ENCODE data around the gene TSR3.

Gene TSR3

DNA sequence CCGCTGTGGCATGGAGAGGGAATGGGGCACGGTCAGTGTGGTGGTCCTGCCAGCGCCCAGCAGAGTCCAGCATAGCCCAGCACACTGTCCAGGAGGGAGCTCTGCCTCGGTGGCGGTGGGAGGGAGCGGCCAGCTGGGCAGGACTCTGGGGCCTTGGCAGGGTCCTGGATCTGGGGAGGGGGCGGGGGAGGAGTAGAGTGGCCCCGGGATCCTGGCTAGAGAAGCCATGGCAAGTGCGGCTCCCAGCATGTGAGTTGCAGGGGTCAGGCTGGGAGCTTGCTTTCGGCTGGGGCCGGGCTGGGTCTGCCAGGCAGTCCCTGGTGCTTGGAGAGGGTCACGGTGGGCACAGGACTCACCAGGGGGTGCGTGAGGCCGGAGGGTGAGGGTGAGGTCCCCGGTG, 3.9 kb upstream of the TSR3 start:
- intact Hi-C loops (cut with DNase I), result no loop called here
- DNase-seq, result no peak

DNA sequence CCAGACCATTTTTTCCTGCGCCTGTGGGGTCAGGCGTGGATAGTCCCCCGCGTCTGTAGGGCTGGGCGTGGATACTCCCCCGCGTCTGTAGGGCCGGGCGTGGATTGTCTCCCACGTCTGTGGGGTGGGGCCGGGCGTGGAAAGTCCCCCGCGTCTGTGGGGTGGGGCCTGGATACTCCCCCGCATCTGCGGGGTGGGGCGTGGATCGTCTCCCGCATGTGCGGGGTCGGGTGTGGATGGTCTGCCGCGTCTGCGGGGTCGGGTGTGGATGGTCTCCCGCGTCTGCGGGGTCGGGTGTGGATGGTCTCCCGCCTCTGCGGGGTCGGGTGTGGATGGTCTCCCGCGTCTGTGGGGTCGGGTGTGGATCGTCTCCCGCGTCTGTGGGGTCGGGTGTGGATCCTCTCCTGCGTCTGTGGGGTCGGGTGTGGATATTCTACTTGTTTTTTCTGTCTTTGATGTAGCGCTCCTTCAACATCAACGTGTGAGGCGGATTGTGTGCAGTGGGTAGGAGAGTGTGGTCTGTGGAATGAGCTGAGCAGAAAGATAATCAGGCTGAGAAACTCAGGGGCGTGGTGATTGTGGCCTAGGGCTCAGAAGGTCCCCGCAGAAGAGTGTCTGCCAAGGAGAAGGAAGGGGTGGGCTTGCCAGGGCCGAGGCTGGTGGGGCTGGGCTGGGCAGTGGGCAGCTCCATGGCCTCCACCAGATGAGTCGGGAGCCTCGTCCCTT, 3.3 kb upstream of the TSR3 start:
- intact Hi-C loops (cut with DNase I), result loop anchor here (5.0 kb wide), 1 partner anchor 53 kb away; no protein-coding TSS in a partner anchor
- DNase-seq, result no peak

GRCh38 chr16:1351215-1351581, 480 bp downstream of the TSR3 start:
- intact Hi-C loops (cut with DNase I), result loop anchor here (2.0 to 5.0 kb wide), 2 partner anchors 49 to 70 kb away; partner anchors contain the start of gene UQCC4
- DNase-seq, result no peak

DNA sequence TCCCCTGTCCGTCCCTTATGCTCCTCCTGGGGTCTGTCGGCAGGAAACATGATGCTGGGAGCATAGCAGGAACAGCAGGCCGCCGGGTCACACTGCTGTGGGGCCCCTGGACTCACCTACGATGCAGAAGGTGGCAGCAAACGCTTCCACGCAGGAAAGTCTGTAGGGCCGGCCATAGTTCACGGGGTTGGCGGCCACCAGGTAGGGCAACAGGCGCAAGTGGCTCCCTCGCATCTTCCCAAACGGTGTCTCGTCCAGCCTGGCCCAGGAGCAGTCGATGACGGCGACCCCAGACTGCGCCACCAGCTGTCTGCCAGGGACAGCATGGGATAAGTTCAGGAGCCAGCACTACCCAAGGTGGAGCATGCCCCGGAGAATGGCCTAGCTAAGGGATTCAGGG, 987 bp downstream of the TSR3 start:
- intact Hi-C loops (cut with DNase I), result loop anchor here (2.0 to 5.0 kb wide), 2 partner anchors 48 to 70 kb away; partner anchors contain the start of gene UQCC4
- no peak for DNase-seq

DNA sequence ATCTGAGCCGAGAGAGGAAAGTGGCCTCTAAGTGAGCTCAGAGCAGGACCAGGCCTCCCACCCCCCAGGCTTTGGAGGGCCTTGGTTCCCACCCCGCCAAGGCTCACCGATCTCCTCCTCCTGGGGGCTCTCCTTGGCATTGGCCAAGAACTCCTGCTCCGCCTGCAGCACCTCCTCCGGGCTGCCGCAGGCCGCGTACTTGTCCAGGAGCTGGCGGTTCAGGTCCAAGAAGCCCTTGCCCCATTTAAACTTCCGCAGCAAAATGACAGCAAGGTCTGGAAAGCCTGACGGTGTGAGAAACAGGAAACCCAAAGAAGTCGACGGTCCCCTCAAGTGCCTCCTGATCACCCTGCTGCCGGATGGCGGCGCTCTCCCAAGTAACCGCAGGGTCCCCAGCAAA, 1.7 kb downstream of the TSR3 start:
- intact Hi-C loops (cut with DNase I), result loop anchor here (2.0 to 5.0 kb wide), 2 partner anchors 48 to 71 kb away; partner anchors contain the start of gene UQCC4
- no peak for DNase-seq

GRCh38 chr16:1349351-1349750, 2.3 kb downstream of the TSR3 start:
- intact Hi-C loops (cut with DNase I), result no loop called here
- no peak for DNase-seq

- intact Hi-C loops (cut with DNase I), result no loop called here
Observed at GRCh38 chr16:1348926-1349325, 2.8 kb downstream of the TSR3 start.

DNA sequence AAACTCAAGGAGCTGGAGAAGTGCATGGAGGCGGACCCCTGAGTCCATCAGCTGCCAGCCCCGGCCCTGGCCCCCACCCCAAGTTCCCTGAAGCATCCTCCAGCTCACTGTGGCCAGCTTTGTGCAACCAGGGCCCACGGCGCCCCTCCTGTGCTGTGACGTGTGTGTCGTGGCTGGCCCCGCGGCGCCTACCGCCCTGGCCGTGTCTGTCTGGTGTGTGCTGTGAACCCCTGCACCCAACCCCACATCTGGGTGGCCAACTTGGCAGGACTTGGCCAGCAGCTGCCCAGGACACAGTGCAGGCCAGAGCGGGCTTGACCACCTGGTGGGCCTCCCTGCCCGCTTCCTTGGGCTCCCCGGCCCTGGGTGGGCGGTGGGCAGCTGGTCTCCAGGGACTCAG, 3.2 kb downstream of the TSR3 start:
- intact Hi-C loops (cut with DNase I), result no loop called here
- DNase-seq, result no peak

More at GRCh38 chr16:1348926-1349325, 2.8 kb downstream of the TSR3 start:
- DNase-seq, result no peak

DNA sequence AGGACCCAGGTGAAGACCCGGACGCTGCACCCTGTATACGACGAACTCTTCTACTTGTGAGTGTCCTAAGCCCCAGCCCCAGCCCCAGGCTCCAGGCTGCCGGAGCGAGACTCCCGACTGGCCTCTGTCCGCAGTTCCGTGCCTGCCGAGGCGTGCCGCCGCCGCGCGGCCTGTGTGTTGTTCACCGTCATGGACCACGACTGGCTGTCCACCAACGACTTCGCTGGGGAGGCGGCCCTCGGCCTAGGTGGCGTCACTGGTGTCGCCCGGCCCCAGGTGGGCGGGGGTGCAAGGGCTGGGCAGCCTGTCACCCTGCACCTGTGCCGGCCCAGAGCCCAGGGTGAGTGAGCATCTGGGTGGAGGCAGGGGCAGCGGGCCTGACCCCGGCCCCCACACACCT, 3.7 kb downstream of the TSR3 start:
- intact Hi-C loops (cut with DNase I), result no loop called here
- DNase-seq, result no peak

DNA sequence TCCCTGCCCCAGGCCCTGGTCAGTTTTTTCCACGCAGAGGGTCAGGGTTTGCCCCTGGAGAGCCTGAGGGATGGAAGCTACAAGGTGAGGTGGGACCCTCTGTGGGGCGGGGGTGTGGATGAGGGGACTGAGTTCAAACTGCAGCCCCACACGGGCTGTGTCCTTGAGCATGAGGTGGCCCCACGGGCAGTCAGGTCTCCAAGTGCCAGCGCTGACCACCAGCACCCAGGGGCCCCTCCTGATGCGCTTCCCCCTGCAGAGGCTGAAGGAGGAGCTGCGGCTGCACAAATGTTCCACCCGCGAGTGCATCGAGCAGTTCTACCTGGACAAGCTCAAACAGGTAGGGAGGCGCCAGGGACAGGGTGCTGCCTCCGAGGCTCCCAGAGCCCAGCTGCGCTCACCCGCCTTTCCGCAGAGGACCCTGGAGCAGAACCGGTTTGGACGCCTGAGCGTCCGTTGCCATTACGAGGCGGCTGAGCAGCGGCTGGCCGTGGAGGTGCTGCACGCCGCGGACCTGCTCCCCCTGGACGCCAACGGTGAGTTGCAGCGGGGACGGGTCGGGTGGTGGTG, 4.3 kb downstream of the TSR3 start:
- intact Hi-C loops (cut with DNase I), result no loop called here
- no peak for DNase-seq

- intact Hi-C loops (cut with DNase I), result no loop called here
- DNase-seq, result no peak
Observed at GRCh38 chr16:1346422-1347285, 5.0 kb downstream of the TSR3 start.

DNA sequence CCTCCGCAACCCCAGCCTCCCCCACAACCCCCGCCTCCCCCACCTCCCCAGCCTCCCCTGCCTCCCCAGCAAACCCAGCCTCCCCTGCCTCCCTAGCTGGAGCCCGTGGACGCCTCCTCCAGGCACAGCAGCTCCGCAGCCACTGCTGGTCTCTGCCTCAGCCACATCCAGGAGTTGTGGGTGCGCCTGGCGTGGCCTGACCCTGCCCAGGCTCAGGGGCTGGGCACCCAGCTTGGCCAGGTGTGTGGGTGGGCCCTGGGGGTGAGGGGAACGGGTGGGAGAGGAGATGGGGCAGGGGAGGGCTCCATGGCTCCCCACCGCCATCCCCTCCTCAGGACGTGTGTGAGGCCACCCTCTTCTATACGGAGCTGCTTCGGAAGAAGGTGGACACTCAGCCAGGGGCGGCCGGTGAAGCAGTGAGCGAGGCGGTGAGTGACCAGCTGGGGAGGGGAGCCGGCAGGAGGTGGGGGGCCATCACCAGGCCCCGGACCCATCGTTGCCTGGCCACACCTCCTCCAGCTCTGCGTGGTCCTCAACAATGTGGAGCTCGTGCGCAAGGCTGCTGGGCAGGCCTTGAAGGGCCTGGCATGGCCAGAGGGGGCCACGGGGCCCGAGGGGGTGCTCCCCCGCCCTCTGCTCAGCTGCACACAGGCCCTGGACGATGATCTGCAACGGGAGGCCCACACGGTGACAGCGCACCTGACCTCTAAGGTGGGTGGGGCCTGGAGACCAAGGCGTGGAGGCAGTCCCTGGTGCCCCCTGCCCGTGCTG, 5.8 kb downstream of the TSR3 start:
- intact Hi-C loops (cut with DNase I), result no loop called here
- DNase-seq, result no peak

DNA sequence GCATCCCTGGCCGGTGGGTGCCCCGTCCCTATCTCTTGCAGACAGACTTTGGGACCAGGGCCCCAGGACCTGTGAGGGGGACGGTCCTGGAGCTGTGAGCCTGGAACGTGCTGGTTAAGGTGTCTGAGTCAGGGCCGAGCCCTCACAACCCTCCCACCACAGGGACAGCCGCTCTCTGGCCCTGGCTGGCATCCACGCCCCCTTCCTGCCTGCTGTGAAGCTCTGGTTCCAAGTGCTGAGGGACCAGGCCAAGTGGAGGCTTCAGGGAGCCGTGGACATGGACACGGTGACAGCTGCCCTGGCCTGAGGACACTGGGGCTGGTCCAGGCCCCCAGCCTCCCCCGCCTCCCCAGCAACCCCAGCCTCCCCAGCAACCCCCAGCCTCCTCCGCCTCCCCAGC, 6.6 kb downstream of the TSR3 start:
- DNase-seq, result no peak
- intact Hi-C loops (cut with DNase I), result no loop called here

DNA sequence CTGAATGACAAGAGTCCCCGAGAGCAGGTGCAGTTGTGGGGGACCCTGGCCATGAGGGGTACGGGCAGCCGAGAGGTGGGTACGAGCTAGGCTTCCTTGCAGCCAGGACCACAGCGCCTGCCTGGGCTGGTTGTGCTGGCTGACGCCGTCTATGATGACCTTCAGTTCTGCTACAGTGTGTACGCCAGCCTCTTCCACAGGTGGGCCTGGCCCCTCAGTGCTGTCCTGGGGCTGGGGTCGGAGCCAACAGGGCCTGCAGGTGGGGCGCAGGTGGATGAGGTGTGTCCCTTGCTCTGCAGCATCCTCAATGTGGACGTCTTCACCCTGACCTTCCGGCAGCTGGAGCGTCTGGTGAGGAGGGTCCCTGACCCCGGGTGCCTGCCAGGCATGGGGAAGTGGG, 7.2 kb downstream of the TSR3 start:
- intact Hi-C loops (cut with DNase I), result no loop called here
- DNase-seq, result no peak

- intact Hi-C loops (cut with DNase I), result no loop called here
- DNase-seq, result no peak
Observed at GRCh38 chr16:1343428-1344242, 8.0 kb downstream of the TSR3 start.

- intact Hi-C loops (cut with DNase I), result no loop called here
- peak; percentile 70 to 98 (median 84) for DNase-seq
Observed at GRCh38 chr16:1342526-1343427, 8.9 kb downstream of the TSR3 start.

GRCh38 chr16:1341495-1342420, 9.9 kb downstream of the TSR3 start:
- intact Hi-C loops (cut with DNase I), result no loop called here
- DNase-seq, result no peak

Data from posterior cingulate gyrus (tissue), 11 donors.